Activated CD8-positive, alpha-beta T cell treated with anti-CD3 and anti-CD28 coated beads for 36 hours (primary cell): ENCODE data around the gene ITCH. TPM values are rescaled to one million over a fixed set of nuclear protein-coding genes. Genes with fewer than 3 reads are reported as not detected.

Source experiments
- ATAC-seq: fragments of 200-7000 bp; cut with Tn5 transposase; one replicate; pipeline ENCODE4 v1.10.0; 2021; ENCODE audit warnings: mild to moderate bottlenecking, moderate library complexity
- CTCF ChIA-PET: fragments of 350-600 bp; sonication (Branson Sonifier 250); formaldehyde crosslinking; loops from one replicate; lab custom pipeline; 2021; ENCODE audit warnings: antibody characterized with exemption; lab: Charles Lee
- POLR2A ChIA-PET: fragments of 350-600 bp; sonication (Branson Sonifier 250); formaldehyde crosslinking; loops from one replicate; lab custom pipeline; 2021; ENCODE audit warnings: antibody characterized with exemption; lab: Charles Lee
- DNase-seq: peaks from one replicate; pipeline ENCODE4 v3.0.0-alpha.2; 2020
- H3K27ac Mint-ChIP-seq: one replicate; pipeline ENCODE4 v1.8.0; 2021; ENCODE audit warnings: mild to moderate bottlenecking, mixed read lengths
- H3K27me3 Mint-ChIP-seq: one replicate; pipeline ENCODE4 v1.8.0; 2021; ENCODE audit warnings: mixed read lengths
- H3K36me3 Mint-ChIP-seq: one replicate; pipeline ENCODE4 v1.8.0; 2021; ENCODE audit warnings: low read depth, mixed read lengths
- H3K4me1 Mint-ChIP-seq: one replicate; pipeline ENCODE4 v1.8.0; 2021; ENCODE audit warnings: low read depth, mixed read lengths
- H3K4me3 Mint-ChIP-seq: one replicate; pipeline ENCODE4 v1.8.0; 2021; ENCODE audit warnings: mild to moderate bottlenecking, moderate library complexity, mixed read lengths
- H3K9me3 Mint-ChIP-seq: one replicate; pipeline ENCODE4 v1.8.0; 2021; ENCODE audit warnings: mixed read lengths
- intact Hi-C: fragments of 100-400 bp; cut with micrococcal nuclease; formaldehyde crosslinking; loops from one replicate; pipeline ENCODE4 v1.10.0; 2022
- total RNA-seq, 2 experiments: library from RNA; stranded (reverse); gene quantifications; one replicate each; pipeline ENCODE4 v1.2.3, GENCODE V29; 2021
- TF ChIP-seq, protein P1 (sequence below): fragments of 200-600 bp; IDR thresholded peaks from one replicate; pipeline ENCODE4 v1.8.0; 2022; ENCODE audit warnings: antibody characterized with exemption, mild to moderate bottlenecking

The ITCH gene
- total RNA-seq = 10 to 100 TPM; 46.0 to 51.8 TPM

DNA sequence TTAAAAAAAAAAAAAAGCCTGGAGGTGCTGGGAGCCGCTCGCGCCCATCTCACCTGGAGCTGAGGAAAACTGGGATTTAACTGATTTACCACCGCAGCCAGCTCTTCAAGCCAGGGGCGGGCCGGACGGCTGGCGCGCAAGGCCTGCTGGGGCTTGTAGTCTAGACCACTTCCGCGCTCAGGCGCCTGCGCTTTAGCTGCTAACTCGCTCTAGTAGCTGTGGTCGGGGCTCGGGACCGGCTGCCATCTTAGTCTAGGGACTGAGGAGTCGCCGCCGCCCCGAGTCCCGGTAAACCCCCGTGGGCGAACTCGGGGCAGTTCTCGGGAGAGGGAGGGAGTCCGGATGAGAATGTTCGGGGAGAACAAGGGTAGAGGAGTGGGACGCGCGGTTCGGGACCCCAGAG lies at the start of gene ITCH:
TSS of gene ITCH (plus strand) at position 212 of the 403 bp plus-strand sequence. CDS start 30,539 bp downstream, outside the sequence.
- peaks cover 38% of the 10 kb centered on the region for H3K4me1 Mint-ChIP-seq

DNA sequence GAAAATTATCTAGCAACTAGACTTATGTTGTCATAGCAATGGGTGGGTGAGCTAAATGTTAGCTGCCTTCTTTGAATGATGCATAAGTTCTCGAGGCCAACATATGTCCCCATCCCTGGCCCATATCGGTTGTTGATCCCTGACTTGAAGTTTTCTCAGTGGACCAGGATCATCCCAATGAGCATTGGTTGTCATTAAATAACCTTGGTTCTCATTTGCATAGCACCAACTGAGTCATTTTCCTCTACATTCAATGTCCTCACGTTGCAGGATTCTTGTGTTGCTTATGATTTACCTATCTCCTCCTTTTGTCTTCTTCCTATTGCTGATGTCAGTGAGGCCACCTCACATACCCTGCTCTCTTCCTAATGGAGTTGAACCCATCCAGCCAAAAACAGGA lies 47.8 kb upstream of the ITCH start:
- H3K9me3 Mint-ChIP-seq = no peaks in the 10 kb centered on the region
- intact Hi-C loops = no loop called here
- DNase-seq (no peak), ATAC-seq (no peak)
- H3K4me1 Mint-ChIP-seq = peaks cover 4% of the 10 kb centered on the region
- peaks cover 15% of the 10 kb centered on the region for H3K27me3 Mint-ChIP-seq
- TF ChIP-seq, protein P1, sequence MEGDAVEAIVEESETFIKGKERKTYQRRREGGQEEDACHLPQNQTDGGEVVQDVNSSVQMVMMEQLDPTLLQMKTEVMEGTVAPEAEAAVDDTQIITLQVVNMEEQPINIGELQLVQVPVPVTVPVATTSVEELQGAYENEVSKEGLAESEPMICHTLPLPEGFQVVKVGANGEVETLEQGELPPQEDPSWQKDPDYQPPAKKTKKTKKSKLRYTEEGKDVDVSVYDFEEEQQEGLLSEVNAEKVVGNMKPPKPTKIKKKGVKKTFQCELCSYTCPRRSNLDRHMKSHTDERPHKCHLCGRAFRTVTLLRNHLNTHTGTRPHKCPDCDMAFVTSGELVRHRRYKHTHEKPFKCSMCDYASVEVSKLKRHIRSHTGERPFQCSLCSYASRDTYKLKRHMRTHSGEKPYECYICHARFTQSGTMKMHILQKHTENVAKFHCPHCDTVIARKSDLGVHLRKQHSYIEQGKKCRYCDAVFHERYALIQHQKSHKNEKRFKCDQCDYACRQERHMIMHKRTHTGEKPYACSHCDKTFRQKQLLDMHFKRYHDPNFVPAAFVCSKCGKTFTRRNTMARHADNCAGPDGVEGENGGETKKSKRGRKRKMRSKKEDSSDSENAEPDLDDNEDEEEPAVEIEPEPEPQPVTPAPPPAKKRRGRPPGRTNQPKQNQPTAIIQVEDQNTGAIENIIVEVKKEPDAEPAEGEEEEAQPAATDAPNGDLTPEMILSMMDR = no peak
- no peaks in the 10 kb centered on the region for H3K36me3 Mint-ChIP-seq
- POLR2A ChIA-PET = no interaction called here
- H3K4me3 Mint-ChIP-seq = no peak overlapping the region
- no peak overlapping the region for H3K27ac Mint-ChIP-seq
- CTCF ChIA-PET = interaction anchor here (1.6 to 8.3 kb wide), 3 partner anchors 34 to 208 kb away, joined by 3 to 114 read pairs (median 100); partner anchors contain the start of gene DYNLRB1

More for the DNA sequence above, at the start of gene ITCH:
- peak within 1 kb of the TSS; percentile 98 for H3K27ac Mint-ChIP-seq
- ChIA-PET POLR2A (interaction anchor here (0.7 to 1.5 kb wide), 8 partner anchors 8 to 236 kb away, joined by 3 to 5 read pairs (median 4); partner anchors contain the start of gene DYNLRB1), CTCF (interaction anchor here (0.6 to 2.5 kb wide), 6 partner anchors 11 to 160 kb away, joined by 3 to 33 read pairs (median 4); no protein-coding TSS in a partner anchor)
- H3K27me3 Mint-ChIP-seq = no peaks in the 10 kb centered on the region
- TF ChIP-seq, protein P1 = no peak
- H3K9me3 Mint-ChIP-seq = peaks cover 3% of the 10 kb centered on the region
- DNase-seq = peak; percentile 97
- intact Hi-C loops = no loop called here
- peak; percentile 96 for ATAC-seq
- peaks cover 24% of the 10 kb centered on the region for H3K36me3 Mint-ChIP-seq
- peak within 1 kb of the TSS; percentile 91 for H3K4me3 Mint-ChIP-seq

DNA sequence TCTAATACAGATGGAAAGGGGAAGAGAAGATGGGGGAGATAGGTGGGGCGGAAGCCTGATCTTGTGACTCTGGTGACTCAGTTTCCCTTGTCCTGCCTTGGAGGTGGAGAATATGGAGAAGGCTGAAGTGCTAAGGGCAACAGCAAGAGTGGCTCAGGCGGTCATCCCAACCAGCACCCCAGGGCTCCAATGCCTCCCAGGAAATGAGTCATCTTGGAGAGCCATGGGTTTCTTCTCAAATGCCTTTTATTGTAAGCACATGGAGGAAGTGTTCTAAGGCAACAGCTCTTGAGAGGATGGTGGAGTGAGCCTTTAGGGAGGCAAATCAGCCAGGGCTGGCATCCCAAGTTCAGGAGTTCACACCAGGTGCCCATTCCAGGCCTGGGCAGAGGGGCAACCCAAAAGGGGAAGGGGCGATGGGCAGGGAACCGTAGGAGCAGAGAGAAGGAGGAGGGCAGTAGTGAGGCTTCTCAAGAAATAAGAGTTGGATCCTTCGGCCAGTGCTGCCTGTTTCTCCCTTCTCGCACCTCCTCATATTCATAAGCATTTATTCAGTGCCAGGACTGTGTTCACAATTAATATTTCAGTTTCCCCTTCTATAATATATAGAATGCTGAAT lies 46.8 kb upstream of the ITCH start:
- H3K36me3 Mint-ChIP-seq = no peaks in the 10 kb centered on the region
- H3K27ac Mint-ChIP-seq = no peak overlapping the region
- intact Hi-C loops = no loop called here
- TF ChIP-seq, protein P1 = no peak
- peaks cover 4% of the 10 kb centered on the region for H3K4me1 Mint-ChIP-seq
- ATAC-seq (no peak), DNase-seq (no peak)
- POLR2A ChIA-PET = no interaction called here
- CTCF ChIA-PET = interaction anchor here (1.8 to 8.3 kb wide), 2 partner anchors 156 to 207 kb away, joined by 4 to 100 read pairs; no protein-coding TSS in a partner anchor
- no peaks in the 10 kb centered on the region for H3K9me3 Mint-ChIP-seq
- no peak overlapping the region for H3K4me3 Mint-ChIP-seq
- peaks cover 15% of the 10 kb centered on the region for H3K27me3 Mint-ChIP-seq

DNA sequence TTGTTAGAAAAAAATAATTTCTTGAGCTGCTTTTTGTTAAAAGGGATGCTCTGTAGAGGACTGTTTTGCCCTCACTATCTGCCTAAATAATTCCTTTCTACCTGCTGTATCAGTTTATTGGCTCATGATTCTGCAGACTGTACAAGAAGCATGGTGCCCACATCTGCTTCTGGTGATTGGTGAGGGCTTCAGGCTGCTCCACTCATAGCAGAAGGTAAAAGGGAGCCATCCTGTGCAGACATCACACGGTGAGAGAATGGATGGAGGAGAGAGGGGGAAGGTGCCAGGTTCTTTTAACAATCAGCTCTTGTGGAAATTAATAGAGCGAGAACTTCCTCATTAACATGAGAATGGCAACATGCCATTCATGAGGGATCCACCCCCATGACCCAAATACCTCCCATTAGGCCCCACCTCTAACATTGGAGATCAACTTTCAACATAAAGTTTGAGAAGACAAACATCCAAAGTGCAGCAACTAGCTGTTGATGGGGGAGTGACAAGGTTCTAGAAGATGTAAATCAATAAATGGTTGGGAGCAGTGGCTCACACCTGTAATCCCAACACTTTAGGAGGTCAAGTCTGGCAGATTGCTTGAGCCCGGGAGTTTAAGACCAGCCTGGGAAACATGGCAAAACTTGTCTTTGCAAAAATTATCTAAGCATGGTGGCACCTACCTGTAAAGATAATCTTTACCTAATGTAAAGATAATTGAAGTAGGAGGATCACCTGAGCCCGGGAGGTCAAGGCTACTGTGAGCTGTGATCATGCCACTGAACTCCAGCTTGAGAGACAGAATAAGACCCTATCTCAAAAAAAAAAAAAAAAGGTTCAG lies 44.2 kb upstream of the ITCH start:
- intact Hi-C loops = no loop called here
- CTCF ChIA-PET = interaction anchor here (1.4 to 8.3 kb wide), 2 partner anchors 204 to 205 kb away, joined by 3 to 100 read pairs; no protein-coding TSS in a partner anchor
- H3K27ac Mint-ChIP-seq = no peak overlapping the region

More for the DNA sequence above, 44.2 kb upstream of the ITCH start:
- Mint-ChIP-seq H3K27me3 (peaks cover 3% of the 10 kb centered on the region), H3K4me1 (no peaks in the 10 kb centered on the region), H3K36me3 (no peaks in the 10 kb centered on the region), H3K4me3 (no peak overlapping the region), H3K9me3 (no peaks in the 10 kb centered on the region)
- no peak for ATAC-seq
- POLR2A ChIA-PET = no interaction called here
- no peak for DNase-seq
- TF ChIP-seq, protein P1 = no peak
